Measurements from ENCODE around the gene JMJD7.

GRCh38 chr15:41780266-41780665 is 47.6 kb upstream of the JMJD7 start:
- TF ChIP-seq POLR2A (IDR thresholded peaks at IDR 0.05) (no peak), CTCF (IDR thresholded peaks at IDR 0.05) (no peak)

All from thyroid gland (tissue), 4 donors.